GM10847 (cell line): ENCODE measurements around the gene KCNH2.

Experiments
- POLR2A ChIP-seq: IDR thresholded peaks from 2 replicates; pipeline ENCODE4 v1.6.1; 2011; ENCODE audit not compliant: insufficient read length; ENCODE audit errors: extremely low read depth

Gene KCNH2

GRCh38 chr7:150945171-150945852 lies 32.8 kb downstream of the KCNH2 start:
- no peak for TF ChIP-seq POLR2A

GRCh38 chr7:150944066-150945042 lies 33.8 kb downstream of the KCNH2 start:
- TF ChIP-seq POLR2A: no peak

GRCh38 chr7:150943453-150943814 lies 34.7 kb downstream of the KCNH2 start:
- TF ChIP-seq POLR2A: no peak

- no peak for TF ChIP-seq POLR2A
These were observed 35.3 kb downstream of the KCNH2 start for GRCh38 chr7:150942591-150943452.

- TF ChIP-seq POLR2A: no peak
These were observed 36.0 kb downstream of the KCNH2 start for GRCh38 chr7:150942001-150942590.

GRCh38 chr7:150941351-150942000 lies 36.6 kb downstream of the KCNH2 start:
- no peak for TF ChIP-seq POLR2A

- TF ChIP-seq POLR2A: no peak
These were observed 37.6 kb downstream of the KCNH2 start for GRCh38 chr7:150940431-150941102.

- TF ChIP-seq POLR2A: no peak
These were observed 38.7 kb downstream of the KCNH2 start for GRCh38 chr7:150939466-150939865.

- TF ChIP-seq POLR2A: no peak
These were observed 39.1 kb downstream of the KCNH2 start for GRCh38 chr7:150939052-150939451.

- TF ChIP-seq POLR2A: no peak
These were observed 39.6 kb downstream of the KCNH2 start for GRCh38 chr7:150938566-150938965.

- no peak for TF ChIP-seq POLR2A
These were observed 40.1 kb downstream of the KCNH2 start for GRCh38 chr7:150937848-150938561.

- TF ChIP-seq POLR2A: no peak
These were observed 42.1 kb downstream of the KCNH2 start for GRCh38 chr7:150936018-150936417.

- no peak for TF ChIP-seq POLR2A
These were observed 43.0 kb downstream of the KCNH2 start for GRCh38 chr7:150935149-150935548.
